Measurements from ENCODE around the gene GALNT14.

GALNT14 gene

DNA sequence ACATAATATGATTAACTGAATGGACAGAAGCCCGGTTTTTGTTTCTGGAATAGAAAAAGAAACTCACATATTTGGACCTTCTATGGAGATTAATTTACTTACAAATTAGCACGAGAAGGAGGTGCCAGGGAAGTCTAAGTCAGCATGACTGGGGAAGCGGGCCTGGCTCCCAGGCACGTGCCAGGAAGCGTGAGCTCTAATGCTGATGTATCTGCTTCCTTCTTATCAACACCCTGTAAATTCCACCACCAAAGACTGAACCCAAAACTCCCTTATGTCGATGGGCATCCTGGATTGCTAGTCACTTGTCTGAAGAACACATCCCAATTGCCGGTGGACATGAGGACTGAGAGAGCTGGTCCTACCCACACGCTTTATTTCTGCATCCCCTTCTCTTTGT is 134.5 kb downstream of the GALNT14 start:
- DNase-seq = peak; percentile 13 to 20

GRCh38 chr2:31002537-31003150 is 135.6 kb downstream of the GALNT14 start:
- DNase-seq = no peak

- DNase-seq = no peak
Measured at GRCh38 chr2:31000970-31001369, 137.3 kb downstream of the GALNT14 start.

- no peak for DNase-seq
Measured at GRCh38 chr2:30998672-30999071, 139.6 kb downstream of the GALNT14 start.

DNA sequence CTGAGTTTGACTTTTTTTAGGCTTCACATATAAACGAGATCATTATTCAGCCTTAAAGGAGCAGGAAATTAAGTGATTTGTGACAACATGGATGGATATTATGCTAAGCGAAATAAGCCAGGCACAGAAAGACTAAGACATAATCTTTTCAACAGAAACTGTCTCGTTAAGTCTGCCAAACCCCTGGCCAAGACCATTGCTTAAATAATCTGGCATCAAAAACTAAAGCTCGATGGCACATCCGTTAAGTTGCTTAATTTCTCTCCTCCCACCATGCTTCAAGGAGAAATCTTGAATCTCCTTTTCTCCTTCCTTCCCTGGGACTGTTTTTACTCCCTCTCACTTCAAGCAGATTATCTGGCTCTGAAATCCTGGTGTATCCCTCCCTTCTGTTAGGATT is 140.3 kb downstream of the GALNT14 start:
- no peak for DNase-seq

GRCh38 chr2:30994227-30995056 is 143.8 kb downstream of the GALNT14 start:
- no peak for DNase-seq

DNA sequence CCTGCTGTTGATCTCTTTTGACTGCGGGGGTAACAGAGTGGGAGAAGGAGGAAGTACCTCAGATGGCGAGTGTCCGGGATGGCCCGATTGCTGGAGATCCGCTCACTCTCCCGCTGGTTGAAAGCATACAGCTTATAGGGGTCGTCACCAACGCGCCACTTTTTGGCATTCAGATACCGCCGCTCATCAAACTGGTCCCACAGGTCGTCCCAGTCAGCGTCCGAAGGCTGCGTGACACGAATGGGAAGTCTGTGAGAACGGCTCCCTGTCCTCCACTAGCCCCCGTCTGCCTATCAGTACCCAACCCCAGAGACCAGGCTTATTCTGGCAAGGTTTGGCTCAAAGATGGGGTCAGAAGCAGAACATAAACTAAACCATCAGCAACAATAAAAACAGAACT is 145.5 kb downstream of the GALNT14 start:
- no peak for DNase-seq

GRCh38 chr2:30990671-30991070 is 147.6 kb downstream of the GALNT14 start:
- DNase-seq = no peak

DNA sequence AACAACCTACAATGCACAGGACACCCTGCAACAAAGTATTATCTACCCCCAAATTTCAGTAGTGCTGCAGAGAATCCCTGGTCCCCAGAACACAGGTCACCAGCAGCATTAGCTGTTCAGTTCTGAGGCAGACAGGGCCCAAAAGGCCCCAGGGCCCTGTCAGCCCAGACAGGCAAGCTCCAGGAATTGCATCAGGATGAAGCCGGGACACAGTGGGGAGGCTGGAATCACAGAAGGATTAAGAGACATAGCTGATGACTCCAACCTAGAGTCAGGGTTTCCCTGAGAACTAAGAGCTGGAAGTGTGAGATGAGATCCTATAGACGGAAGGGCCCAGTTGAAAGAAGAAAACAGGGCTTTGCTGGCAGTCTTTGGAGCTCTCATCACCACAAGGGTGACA is 148.1 kb downstream of the GALNT14 start:
- DNase-seq = no peak

- no peak for DNase-seq
Measured at GRCh38 chr2:30989746-30990145, 148.5 kb downstream of the GALNT14 start.

DNA sequence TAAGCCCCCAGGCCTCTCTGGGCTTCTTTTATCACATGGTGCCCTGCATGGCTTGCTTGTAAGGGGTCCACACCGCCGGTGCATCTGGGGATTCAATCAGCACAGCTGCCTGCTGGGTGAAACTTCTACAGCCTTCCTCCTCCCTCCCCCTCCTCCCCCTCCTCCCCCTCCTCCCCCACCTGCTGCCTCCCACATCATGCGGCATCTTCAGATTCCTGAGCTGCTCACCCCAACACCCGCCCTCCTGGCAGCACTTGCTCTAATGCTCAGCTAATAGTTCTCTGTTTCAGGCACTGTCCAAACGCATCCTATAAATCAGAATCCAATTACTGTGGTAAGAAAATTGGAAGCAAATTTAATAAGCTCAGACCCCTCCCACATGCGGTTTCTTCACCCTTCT is 150.7 kb downstream of the GALNT14 start:
- no peak for DNase-seq

GRCh38 chr2:30986231-30986580 is 152.0 kb downstream of the GALNT14 start:
- DNase-seq = no peak

GRCh38 chr2:30985493-30986230 is 152.6 kb downstream of the GALNT14 start:
- no peak for DNase-seq

DNA sequence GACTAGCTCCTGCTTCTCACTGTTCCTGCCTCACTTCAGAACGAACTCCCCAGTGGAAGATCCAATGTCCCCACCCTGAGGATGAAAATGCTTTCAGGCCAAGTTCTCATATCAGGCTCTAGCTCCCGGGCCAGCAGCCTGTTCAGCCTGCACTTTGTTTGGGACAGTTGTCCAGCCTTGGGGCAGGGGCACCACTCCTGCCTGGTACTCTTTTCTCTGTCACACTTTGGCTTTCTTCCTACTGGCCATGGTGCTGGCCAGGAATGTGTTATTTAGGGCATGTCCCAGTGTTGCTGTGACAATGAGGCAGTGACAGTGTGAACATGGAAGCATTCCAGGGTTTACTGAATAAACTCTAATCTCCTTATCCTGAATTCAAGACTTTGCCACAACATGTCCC is 154.1 kb downstream of the GALNT14 start:
- no peak for DNase-seq

DNA sequence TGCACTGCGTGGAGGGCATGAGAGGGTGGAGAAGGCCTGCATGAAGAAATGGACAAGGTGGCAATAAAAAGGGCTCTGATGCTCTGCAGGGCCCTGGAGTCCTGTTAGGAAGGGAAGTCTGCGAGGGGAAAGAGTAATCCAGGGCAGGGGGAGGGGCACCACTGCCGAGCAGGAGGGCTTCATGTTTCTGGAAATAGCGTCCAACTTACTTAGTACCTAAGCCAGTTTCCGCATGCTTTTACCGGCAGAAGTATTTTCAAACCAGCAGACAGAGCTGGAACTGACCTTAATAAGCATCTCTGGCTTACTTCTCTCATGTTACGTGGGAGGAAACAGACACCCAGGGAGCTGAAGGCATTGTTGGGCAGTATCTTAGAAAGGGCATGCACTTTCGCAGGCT is 156.7 kb downstream of the GALNT14 start:
- DNase-seq = no peak

GRCh38 chr2:30981096-30981495 is 157.1 kb downstream of the GALNT14 start:
- no peak for DNase-seq

DNA sequence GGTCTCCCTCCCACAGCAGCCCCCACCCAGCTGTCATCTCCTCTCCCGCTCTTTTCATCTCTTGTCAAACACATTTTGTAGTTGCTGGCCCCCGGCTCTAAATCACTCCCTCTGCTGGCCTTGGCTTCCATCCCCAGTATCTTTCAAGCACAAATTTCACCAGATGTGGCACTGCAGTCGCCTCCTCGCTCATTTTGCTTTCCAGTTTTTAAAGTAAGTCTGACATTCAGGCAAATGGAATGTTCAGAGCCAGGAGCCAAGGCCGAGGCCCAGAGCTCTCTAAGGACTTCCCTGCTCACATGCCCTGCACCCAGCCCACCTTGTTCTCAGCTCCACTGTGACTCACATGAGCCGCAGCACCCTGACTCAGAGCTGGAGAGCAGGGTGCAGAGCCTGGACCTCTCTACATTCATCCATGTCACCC is 158.4 kb downstream of the GALNT14 start:
- DNase-seq = no peak

DNA sequence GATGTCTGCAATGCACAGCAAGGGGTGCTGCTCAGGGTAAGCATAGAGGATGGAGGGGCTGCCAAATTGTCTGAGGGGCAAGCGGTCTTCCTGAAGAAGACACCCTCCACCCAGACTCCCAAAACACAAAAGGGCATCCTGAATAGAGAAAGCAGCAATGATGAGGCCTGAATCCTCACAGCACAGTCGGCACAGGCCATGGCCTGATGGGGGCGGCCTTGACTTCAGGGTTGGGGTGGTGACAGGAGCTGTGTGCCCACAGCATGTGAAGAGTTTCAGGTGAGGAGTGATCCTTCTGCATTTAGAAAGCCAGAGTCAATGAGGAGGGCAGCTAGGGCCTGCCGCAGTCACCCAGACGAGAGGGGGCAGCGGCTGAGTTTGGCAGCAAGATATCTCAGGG is 159.4 kb downstream of the GALNT14 start:
- no peak for DNase-seq

- DNase-seq = no peak
Measured at GRCh38 chr2:30978044-30978443, 160.2 kb downstream of the GALNT14 start.

DNA sequence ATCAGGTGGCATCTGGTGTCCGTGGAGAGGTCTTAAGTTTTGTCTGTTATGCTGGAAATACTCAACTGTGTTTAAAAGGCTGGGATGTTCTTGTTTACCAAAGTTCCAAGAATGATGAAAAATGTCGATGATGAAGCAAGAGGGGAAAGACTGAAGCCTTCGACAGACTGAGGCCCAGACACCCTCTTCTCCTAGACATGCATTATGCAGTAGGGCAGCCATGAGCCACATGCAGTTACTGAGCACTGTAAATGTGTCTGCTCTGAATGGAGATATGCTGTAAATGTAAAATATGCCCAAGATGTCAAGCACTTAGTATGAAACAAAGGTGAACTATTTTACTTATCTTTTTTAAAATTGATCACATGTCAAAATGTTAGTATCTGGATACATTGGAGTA is 163.1 kb downstream of the GALNT14 start:
- DNase-seq = no peak

DNA sequence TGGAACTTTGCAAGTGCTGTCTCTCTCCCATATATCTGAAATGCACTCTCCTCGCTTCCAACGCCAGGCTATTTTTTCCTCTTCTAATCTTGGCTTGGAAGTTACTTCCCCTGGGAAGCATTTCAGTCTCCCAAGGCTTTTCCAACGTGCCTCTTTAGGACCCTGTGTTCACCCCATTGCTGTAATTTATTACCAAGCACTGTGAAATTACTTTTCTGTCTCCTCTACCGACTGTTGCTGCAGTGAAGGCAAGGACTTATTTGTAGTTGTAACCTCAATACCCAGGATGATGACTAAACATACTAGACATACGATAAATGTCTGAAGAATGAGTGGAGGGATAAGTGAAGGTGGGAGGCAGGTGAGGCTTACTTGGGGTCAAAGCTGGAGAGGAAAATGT is 163.7 kb downstream of the GALNT14 start:
- DNase-seq = no peak

DNA sequence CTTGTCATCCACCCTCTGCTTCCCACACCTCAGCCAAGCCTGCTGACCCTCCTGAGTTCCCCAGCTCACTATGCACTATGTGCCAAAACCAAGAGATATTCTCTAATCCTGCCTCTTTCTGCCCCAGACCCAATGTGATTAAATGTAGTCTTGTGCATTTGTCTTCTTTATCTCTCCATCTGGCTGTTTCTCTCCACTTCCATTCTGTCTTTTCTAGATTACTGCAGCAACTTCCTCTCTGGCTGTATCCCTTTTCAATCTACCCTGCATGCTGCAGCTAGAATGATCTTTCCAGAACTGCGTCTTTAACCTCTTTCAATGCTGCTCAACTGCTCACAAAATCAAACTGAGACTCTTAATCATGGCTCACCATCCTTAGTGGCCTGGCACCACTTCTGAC is 164.1 kb downstream of the GALNT14 start:
- DNase-seq = no peak

DNA sequence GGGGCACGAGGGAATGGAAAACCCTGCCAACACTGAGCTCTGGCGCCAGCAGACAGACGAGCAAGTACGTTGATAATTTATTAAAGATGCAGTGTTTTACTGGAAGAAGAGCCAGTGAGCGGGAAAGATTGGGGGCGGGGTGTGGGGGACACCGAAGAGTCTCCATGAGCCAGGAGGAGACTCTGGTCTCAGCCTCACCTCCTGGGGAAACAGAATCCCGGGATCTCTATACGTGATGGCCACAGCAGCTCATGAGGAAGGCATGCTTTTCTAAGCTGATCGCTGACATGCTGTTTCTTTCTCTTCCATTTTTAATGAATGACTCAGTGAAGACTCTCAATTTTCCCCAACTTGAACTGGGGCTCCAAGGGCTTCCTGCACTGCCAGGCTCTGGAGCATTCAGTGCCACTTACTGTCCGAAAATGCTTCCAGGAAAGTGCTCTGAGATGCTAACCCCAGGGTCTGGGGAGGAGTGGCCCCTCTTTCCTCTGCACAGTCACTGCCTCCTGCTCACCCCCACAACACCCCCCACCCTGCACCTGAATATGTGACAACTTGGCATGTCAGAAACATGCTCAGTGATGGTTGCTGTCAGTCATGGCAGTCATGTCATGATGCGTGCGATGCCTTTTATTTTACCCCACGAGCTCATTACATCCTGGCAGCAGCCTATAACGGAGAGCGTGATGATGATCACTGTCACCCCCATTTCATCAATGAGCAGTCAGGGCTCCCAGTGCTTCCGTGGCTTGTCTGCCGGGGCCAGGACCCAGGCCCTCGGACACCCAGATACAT is 166.8 kb downstream of the GALNT14 start:
- no peak for DNase-seq
